GM12878 (cell line): ENCODE measurements around the gene PCDHGC4. TPM values are rescaled to one million over a fixed set of nuclear protein-coding genes. Genes with fewer than 3 reads are reported as not detected.

Source experiments
- ATAC-seq: fragments of 200-7000 bp; cut with Tn5 transposase; 3 replicates; pipeline ENCODE4 v1.9.1; 2020; ENCODE audit warnings: mild to moderate bottlenecking, moderate library complexity
- BruUV-seq: library from RNA; stranded (reverse); fragments of 400-500 nt; replicated peaks from 2 replicates; lab custom pipeline; 2021; lab: Mats Ljungman, UMichigan
- CTCF ChIA-PET: fragments of 300-600 bp; sonication (Branson Sonifier 250); formaldehyde crosslinking; extraction: SDS; loops from one replicate; lab custom pipeline; 2021; ENCODE audit warnings: inconsistent platforms; lab: Yijun Ruan, JAX
- POLR2A ChIA-PET: fragments of 350-600 bp; formaldehyde crosslinking; extraction: SDS; loops from one replicate; lab custom pipeline; 2021; ENCODE audit warnings: inconsistent platforms; lab: Charles Lee
- RAD21 ChIA-PET: fragments of 300-600 bp; sonication (Branson Sonifier 250); formaldehyde crosslinking; loops from one replicate; lab custom pipeline; 2023; ENCODE audit warnings: antibody characterized with exemption; ENCODE audit not compliant: unreplicated experiment; lab: Charles Lee
- SMC1A ChIA-PET: fragments of 300-600 bp; sonication (Branson Sonifier 250); formaldehyde crosslinking; loops from one replicate; lab custom pipeline; 2023; ENCODE audit not compliant: unreplicated experiment, uncharacterized antibody; lab: Charles Lee
- DNase-seq: peaks from one replicate; pipeline ENCODE4 v3.0.0-alpha.2; 2011; ENCODE audit warnings: low read depth, low spot score
- FAIRE-seq: peaks from 3 replicates; lab custom pipeline; 2011; peaks lifted over from hg19 to GRCh38; lab: Jason Lieb, UNC
- H2AFZ ChIP-seq: 2 replicates; pipeline ENCODE4 v1.6.0; 2011; ENCODE audit warnings: low read depth, low read length, control low read depth; ENCODE audit not compliant: control insufficient read depth
- H3K27ac ChIP-seq: 2 replicates; pipeline ENCODE4 v1.5.1; 2011; ENCODE audit warnings: control low read depth; ENCODE audit not compliant: control insufficient read depth, insufficient read depth
- H3K27me3 ChIP-seq, 2 experiments: replicated peaks in 1 of 2; 2 replicates each; pipeline versions ENCODE4 v1.6.0 to v1.6.1; 2011; ENCODE audit warnings: low read length in 1 of 2; ENCODE audit not compliant: control insufficient read depth in 2 of 2, insufficient read depth in 2 of 2
- H3K36me3 ChIP-seq, 2 experiments: 2 replicates each; pipeline ENCODE4 v1.5.1; 2011; ENCODE audit warnings: low read length in 1 of 2; ENCODE audit not compliant: control insufficient read depth in 2 of 2, insufficient read depth in 2 of 2
- H3K4me1 ChIP-seq: 2 replicates; pipeline ENCODE4 v1.6.1; 2011; ENCODE audit warnings: mild to moderate bottlenecking, low read length, moderate library complexity, mixed read lengths; ENCODE audit not compliant: control insufficient read depth, insufficient read depth
- H3K4me2 ChIP-seq: 2 replicates; pipeline ENCODE4 v1.6.0; 2011; ENCODE audit warnings: control low read depth; ENCODE audit not compliant: control insufficient read depth, insufficient read depth
- H3K4me3 ChIP-seq: fragments of 200-600 bp; sonication (generic); 2 replicates; pipeline ENCODE4 v1.5.1; 2016
- H3K79me2 ChIP-seq: 2 replicates; pipeline ENCODE4 v1.6.0; 2011; ENCODE audit warnings: low read length; ENCODE audit not compliant: control insufficient read depth, insufficient read depth
- H3K9ac ChIP-seq: 2 replicates; pipeline ENCODE4 v1.8.0; 2011; ENCODE audit warnings: low read length, control low read depth, mixed read lengths; ENCODE audit not compliant: control insufficient read depth, insufficient read depth
- H3K9me3 ChIP-seq: replicated peaks from 3 replicates; pipeline ENCODE4 v1.5.1; 2011; ENCODE audit warnings: mild to moderate bottlenecking, low read length; ENCODE audit not compliant: control insufficient read depth, insufficient read depth
- H4K20me1 ChIP-seq: 2 replicates; pipeline ENCODE4 v1.6.0; 2011; ENCODE audit not compliant: control insufficient read depth, insufficient read depth
- FOS ChIP-seq: IDR thresholded peaks from 3 replicates; pipeline ENCODE4 v1.6.1; 2011; ENCODE audit warnings: borderline replicate concordance; ENCODE audit not compliant: insufficient read length; ENCODE audit errors: extremely low read depth
- GATAD2B ChIP-seq: fragments of 450-650 bp; conservative IDR thresholded peaks from 2 replicates; pipeline ENCODE4 v1.6.1; 2017; ENCODE audit warnings: low read depth, mild to moderate bottlenecking, moderate library complexity
- MTA2 ChIP-seq: fragments of 450-650 bp; IDR thresholded peaks from 2 replicates; pipeline ENCODE4 v1.6.1; 2016; ENCODE audit warnings: low read depth, mild to moderate bottlenecking, moderate library complexity
- POLR2AphosphoS5 ChIP-seq: IDR thresholded peaks from 2 replicates; pipeline ENCODE4 v1.6.1; 2011; ENCODE audit warnings: mild to moderate bottlenecking, low read length, inconsistent platforms
- RAD21 ChIP-seq: IDR thresholded peaks from 2 replicates; pipeline ENCODE4 v1.6.1; 2011; ENCODE audit warnings: mild to moderate bottlenecking, low read depth, low read length, moderate library complexity; ENCODE audit not compliant: insufficient read depth
- RAD51 ChIP-seq: fragments of 450-650 bp; IDR thresholded peaks from 2 replicates; pipeline ENCODE4 v1.6.1; 2016; ENCODE audit warnings: moderate library complexity, mild to moderate bottlenecking, inconsistent platforms
- RBBP5 ChIP-seq: fragments of 200-600 bp; sonication (generic); conservative IDR thresholded peaks from 2 replicates; pipeline ENCODE4 v1.6.1; 2016
- RUNX3 ChIP-seq: IDR thresholded peaks from 2 replicates; pipeline ENCODE4 v1.6.1; 2012; ENCODE audit warnings: low read length, inconsistent platforms
- SMARCA5 ChIP-seq: fragments of 450-650 bp; IDR thresholded peaks from 2 replicates; pipeline ENCODE4 v1.6.1; 2017; ENCODE audit warnings: mild to moderate bottlenecking
- SUPT20H ChIP-seq: IDR thresholded peaks from 2 replicates; pipeline ENCODE4 v1.6.1; 2011; ENCODE audit warnings: low read depth, mild to moderate bottlenecking, low read length, moderate library complexity, borderline replicate concordance; ENCODE audit not compliant: control insufficient read depth
- SUZ12 ChIP-seq: fragments of 200-600 bp; sonication (generic); IDR thresholded peaks from one replicate; pipeline ENCODE4 v1.6.1; 2018; ENCODE audit warnings: antibody characterized with exemption, mild to moderate bottlenecking; ENCODE audit not compliant: unreplicated experiment
- WGBS: methylation state at CpG from one replicate; pipeline ENCODE4 v1.1.6; 2016; ENCODE audit warnings: low lambda C conversion rate; ENCODE audit not compliant: insufficient replicate concordance, insufficient coverage; ENCODE audit errors: missing lambda C conversion rate; 5-methylcytosine and 5-hydroxymethylcytosine counted together
- in situ Hi-C: fragments of 300-500 bp; cut with MboI; formaldehyde crosslinking; loops from 9 replicates; pipeline ENCODE4 v1.14.3; 2018; ENCODE audit warnings: mixed read lengths
- intact Hi-C: fragments of 100-400 bp; cut with micrococcal nuclease; formaldehyde crosslinking; loops from one replicate; pipeline ENCODE4 v1.14.2; 2022; ENCODE audit not compliant: unreplicated experiment
- polyA plus RNA-seq, 11 experiments: library from polyadenylated mRNA; depleted of rRNA in 4 of 11; unstranded in 6 of 11; stranded (reverse) in 5 of 11; fragments of >200 nt; fragmentation: Nextera tagmentation in 4 of 11; fragmentation: Illumina TruSeq in 1 of 11; extraction: Ambion mirVana in 4 of 11; extraction: Trizol in 1 of 11; gene quantifications; 1 replicate in 1 of 11; 2 replicates in 10 of 11; pipeline versions ENCODE4 v1.2.1 to v1.2.3, GENCODE V29; 2011 to 2016; ENCODE audit warnings: inconsistent platforms in 2 of 11, missing spikeins in 2 of 11, low read depth in 1 of 11
- total RNA-seq, 4 experiments: library from RNA; depleted of rRNA in 3 of 4; stranded (reverse); fragments of >200 nt in 3 of 4; fragmentation: Illumina TruSeq in 1 of 4; extraction: Trizol in 1 of 4; gene quantifications; 2 replicates each; pipeline versions ENCODE4 v1.2.1 to v1.2.3, GENCODE V29; 2013 to 2021
- TF ChIP-seq, protein P1 (sequence below): fragments of 450-650 bp; IDR thresholded peaks from 2 replicates; pipeline ENCODE4 v1.6.1; 2017; ENCODE audit warnings: mild to moderate bottlenecking, moderate library complexity
- TF ChIP-seq, protein P2 (sequence below): fragments of 450-650 bp; IDR thresholded peaks from 2 replicates; pipeline ENCODE4 v1.6.1; 2016; ENCODE audit warnings: mild to moderate bottlenecking
- TF ChIP-seq, protein P3 (sequence below): IDR thresholded peaks from 2 replicates; pipeline ENCODE4 v1.6.1; 2011; ENCODE audit warnings: mild to moderate bottlenecking, low read depth, low read length, moderate library complexity; ENCODE audit not compliant: insufficient replicate concordance
- TF ChIP-seq, protein P4 (sequence below): fragments of 450-650 bp; conservative IDR thresholded peaks from 2 replicates; pipeline ENCODE4 v1.6.1; 2017; ENCODE audit warnings: mild to moderate bottlenecking, moderate library complexity

The PCDHGC4 gene
- total and polyA plus RNA-seq, 10 of the 15 experiments (the other 5 are each of a cell fraction or from before 2014, with no cell fraction given) = 0.04 to 1.2 (median 0.52) TPM

DNA sequence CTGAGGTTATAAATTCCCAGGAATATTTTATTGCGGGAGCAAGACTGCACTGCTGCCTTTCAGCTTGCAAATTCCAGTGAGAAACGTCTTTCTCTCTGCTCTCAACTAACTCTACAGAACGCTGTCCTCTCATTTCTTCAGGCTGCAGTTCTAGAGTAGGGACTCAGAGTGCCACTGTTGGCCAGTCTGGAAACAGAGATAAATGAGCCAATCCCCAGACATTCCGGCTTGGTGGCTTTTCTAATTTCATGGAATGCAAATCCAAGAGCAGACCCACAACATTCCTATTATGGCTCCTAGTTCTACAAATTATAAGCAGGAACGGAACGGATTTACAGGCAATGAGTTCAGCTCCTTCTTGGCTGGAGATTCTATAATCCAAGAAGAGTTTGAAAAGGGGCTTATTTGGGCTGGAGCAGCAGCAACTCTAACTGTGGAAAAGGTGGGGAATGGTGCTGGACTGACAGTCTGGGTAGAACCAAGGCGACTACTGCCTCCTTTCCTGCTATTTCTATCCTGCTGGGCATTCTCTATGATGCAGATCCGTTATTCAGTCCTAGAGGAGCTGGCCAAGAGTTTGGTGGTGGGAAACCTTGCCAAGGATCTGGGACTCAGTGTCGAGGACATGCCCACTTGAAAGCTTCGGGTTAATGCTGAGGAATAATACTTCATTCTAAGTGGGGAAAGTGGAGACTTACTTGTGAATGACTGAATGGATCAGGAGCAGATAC is 45.3 kb upstream of the PCDHGC4 start:
- Histone ChIP-seq H3K9me3 (no peaks in the 10 kb centered on the region; the same call in 2 of the 3 replicates), H3K4me2 (no peak overlapping the region), H3K36me3 (no peaks in the 10 kb centered on the region), H3K27ac (no peak overlapping the region), H4K20me1 (no peaks in the 10 kb centered on the region), H3K4me1 (no peaks in the 10 kb centered on the region), H3K9ac (no peak overlapping the region), H2AFZ (no peak overlapping the region), H3K4me3 (no peak overlapping the region), H3K27me3 (no peaks in the 10 kb centered on the region), H3K79me2 (no peaks in the 10 kb centered on the region)
- RAD21 ChIA-PET = interaction anchor here (1.3 to 1.5 kb wide), 2 partner anchors 9 to 124 kb away, joined by 3 read pairs; partner anchors contain the start of gene PCDHGA12
- POLR2A ChIA-PET = no interaction called here
- in situ Hi-C loops (no loop called here), intact Hi-C loops (no loop called here)
- SMC1A ChIA-PET = no interaction called here
- ATAC-seq (no peak), FAIRE-seq (no peak), DNase-seq (no peak)
- no TSS peak for BruUV-seq
- 62% methylated on average over 10 of the region's 10 CpGs for WGBS
- CTCF ChIA-PET = interaction anchor here (3.0 kb wide), 1 partner anchor 9 kb away, joined by 13 read pairs; the partner anchor contains the start of gene PCDHGA12
- TF ChIP-seq RAD51 = no peak
- TF ChIP-seq, protein P1, sequence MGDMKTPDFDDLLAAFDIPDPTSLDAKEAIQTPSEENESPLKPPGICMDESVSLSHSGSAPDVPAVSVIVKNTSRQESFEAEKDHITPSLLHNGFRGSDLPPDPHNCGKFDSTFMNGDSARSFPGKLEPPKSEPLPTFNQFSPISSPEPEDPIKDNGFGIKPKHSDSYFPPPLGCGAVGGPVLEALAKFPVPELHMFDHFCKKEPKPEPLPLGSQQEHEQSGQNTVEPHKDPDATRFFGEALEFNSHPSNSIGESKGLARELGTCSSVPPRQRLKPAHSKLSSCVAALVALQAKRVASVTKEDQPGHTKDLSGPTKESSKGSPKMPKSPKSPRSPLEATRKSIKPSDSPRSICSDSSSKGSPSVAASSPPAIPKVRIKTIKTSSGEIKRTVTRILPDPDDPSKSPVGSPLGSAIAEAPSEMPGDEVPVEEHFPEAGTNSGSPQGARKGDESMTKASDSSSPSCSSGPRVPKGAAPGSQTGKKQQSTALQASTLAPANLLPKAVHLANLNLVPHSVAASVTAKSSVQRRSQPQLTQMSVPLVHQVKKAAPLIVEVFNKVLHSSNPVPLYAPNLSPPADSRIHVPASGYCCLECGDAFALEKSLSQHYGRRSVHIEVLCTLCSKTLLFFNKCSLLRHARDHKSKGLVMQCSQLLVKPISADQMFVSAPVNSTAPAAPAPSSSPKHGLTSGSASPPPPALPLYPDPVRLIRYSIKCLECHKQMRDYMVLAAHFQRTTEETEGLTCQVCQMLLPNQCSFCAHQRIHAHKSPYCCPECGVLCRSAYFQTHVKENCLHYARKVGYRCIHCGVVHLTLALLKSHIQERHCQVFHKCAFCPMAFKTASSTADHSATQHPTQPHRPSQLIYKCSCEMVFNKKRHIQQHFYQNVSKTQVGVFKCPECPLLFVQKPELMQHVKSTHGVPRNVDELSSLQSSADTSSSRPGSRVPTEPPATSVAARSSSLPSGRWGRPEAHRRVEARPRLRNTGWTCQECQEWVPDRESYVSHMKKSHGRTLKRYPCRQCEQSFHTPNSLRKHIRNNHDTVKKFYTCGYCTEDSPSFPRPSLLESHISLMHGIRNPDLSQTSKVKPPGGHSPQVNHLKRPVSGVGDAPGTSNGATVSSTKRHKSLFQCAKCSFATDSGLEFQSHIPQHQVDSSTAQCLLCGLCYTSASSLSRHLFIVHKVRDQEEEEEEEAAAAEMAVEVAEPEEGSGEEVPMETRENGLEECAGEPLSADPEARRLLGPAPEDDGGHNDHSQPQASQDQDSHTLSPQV = no peak
- TF ChIP-seq, protein P2, sequence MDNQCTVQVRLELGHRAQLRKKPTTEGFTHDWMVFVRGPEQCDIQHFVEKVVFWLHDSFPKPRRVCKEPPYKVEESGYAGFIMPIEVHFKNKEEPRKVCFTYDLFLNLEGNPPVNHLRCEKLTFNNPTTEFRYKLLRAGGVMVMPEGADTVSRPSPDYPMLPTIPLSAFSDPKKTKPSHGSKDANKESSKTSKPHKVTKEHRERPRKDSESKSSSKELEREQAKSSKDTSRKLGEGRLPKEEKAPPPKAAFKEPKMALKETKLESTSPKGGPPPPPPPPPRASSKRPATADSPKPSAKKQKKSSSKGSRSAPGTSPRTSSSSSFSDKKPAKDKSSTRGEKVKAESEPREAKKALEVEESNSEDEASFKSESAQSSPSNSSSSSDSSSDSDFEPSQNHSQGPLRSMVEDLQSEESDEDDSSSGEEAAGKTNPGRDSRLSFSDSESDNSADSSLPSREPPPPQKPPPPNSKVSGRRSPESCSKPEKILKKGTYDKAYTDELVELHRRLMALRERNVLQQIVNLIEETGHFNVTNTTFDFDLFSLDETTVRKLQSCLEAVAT = no peak
- no peak for TF ChIP-seq SUZ12
- no peak for TF ChIP-seq MTA2
- TF ChIP-seq RUNX3 = no peak
- no peak for TF ChIP-seq FOS
- no peak for TF ChIP-seq RAD21
- no peak for TF ChIP-seq SMARCA5
- TF ChIP-seq, protein P3, sequence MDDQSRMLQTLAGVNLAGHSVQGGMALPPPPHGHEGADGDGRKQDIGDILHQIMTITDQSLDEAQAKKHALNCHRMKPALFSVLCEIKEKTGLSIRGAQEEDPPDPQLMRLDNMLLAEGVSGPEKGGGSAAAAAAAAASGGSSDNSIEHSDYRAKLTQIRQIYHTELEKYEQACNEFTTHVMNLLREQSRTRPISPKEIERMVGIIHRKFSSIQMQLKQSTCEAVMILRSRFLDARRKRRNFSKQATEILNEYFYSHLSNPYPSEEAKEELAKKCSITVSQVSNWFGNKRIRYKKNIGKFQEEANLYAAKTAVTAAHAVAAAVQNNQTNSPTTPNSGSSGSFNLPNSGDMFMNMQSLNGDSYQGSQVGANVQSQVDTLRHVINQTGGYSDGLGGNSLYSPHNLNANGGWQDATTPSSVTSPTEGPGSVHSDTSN = no peak
- no peak for TF ChIP-seq SUPT20H
- TF ChIP-seq, protein P4, sequence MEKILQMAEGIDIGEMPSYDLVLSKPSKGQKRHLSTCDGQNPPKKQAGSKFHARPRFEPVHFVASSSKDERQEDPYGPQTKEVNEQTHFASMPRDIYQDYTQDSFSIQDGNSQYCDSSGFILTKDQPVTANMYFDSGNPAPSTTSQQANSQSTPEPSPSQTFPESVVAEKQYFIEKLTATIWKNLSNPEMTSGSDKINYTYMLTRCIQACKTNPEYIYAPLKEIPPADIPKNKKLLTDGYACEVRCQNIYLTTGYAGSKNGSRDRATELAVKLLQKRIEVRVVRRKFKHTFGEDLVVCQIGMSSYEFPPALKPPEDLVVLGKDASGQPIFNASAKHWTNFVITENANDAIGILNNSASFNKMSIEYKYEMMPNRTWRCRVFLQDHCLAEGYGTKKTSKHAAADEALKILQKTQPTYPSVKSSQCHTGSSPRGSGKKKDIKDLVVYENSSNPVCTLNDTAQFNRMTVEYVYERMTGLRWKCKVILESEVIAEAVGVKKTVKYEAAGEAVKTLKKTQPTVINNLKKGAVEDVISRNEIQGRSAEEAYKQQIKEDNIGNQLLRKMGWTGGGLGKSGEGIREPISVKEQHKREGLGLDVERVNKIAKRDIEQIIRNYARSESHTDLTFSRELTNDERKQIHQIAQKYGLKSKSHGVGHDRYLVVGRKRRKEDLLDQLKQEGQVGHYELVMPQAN = no peak
- TF ChIP-seq RBBP5 = no peak
- TF ChIP-seq GATAD2B = no peak
- TF ChIP-seq POLR2AphosphoS5 = no peak
